NCI-H2171 (cell line): ENCODE measurements around the gene LUZP2.

Source experiments
- DNase-seq: peaks from one replicate; lab custom pipeline; 2025; lab: John Stamatoyannopoulos, UW

The LUZP2 gene

GRCh38 chr11:24716403-24716802, 219.6 kb downstream of the LUZP2 start:
- no peak for DNase-seq

GRCh38 chr11:24723231-24723630, 226.4 kb downstream of the LUZP2 start:
- no peak for DNase-seq

- DNase-seq: no peak
Observed at GRCh38 chr11:24731554-24731953, 234.7 kb downstream of the LUZP2 start.

GRCh38 chr11:24734742-24735237, 237.9 kb downstream of the LUZP2 start:
- no peak for DNase-seq

GRCh38 chr11:24738972-24739371, 242.1 kb downstream of the LUZP2 start:
- DNase-seq: no peak

GRCh38 chr11:24739637-24740036, 242.8 kb downstream of the LUZP2 start:
- DNase-seq: no peak

GRCh38 chr11:24747275-24748251, 250.7 kb downstream of the LUZP2 start:
- no peak for DNase-seq

GRCh38 chr11:24748261-24748660, 251.4 kb downstream of the LUZP2 start:
- no peak for DNase-seq

GRCh38 chr11:24754406-24754805, 257.6 kb downstream of the LUZP2 start:
- DNase-seq: no peak

- no peak for DNase-seq
Observed at GRCh38 chr11:24755260-24755839, 258.5 kb downstream of the LUZP2 start.

- no peak for DNase-seq
Observed at GRCh38 chr11:24759742-24760141, 262.9 kb downstream of the LUZP2 start.

GRCh38 chr11:24760681-24761080, 263.8 kb downstream of the LUZP2 start:
- no peak for DNase-seq

- DNase-seq: no peak
Observed at GRCh38 chr11:24762076-24762475, 265.2 kb downstream of the LUZP2 start.

- DNase-seq: no peak
Observed at GRCh38 chr11:24767411-24767810, 270.6 kb downstream of the LUZP2 start.

- DNase-seq: no peak
Observed at GRCh38 chr11:24773322-24773721, 276.5 kb downstream of the LUZP2 start.

- DNase-seq: no peak
Observed at GRCh38 chr11:24779791-24780190, 282.9 kb downstream of the LUZP2 start.

- DNase-seq: no peak
Observed at GRCh38 chr11:24781288-24781687, 284.4 kb downstream of the LUZP2 start.

GRCh38 chr11:24793479-24793878, 296.6 kb downstream of the LUZP2 start:
- DNase-seq: no peak

GRCh38 chr11:24794064-24794463, 297.2 kb downstream of the LUZP2 start:
- DNase-seq: no peak

- no peak for DNase-seq
Observed at GRCh38 chr11:24805671-24806070, 308.8 kb downstream of the LUZP2 start.

GRCh38 chr11:24808173-24808572, 311.3 kb downstream of the LUZP2 start:
- no peak for DNase-seq

GRCh38 chr11:24819006-24819405, 322.2 kb downstream of the LUZP2 start:
- DNase-seq: no peak

GRCh38 chr11:24819863-24820434, 323.1 kb downstream of the LUZP2 start:
- DNase-seq: no peak
